H9 (cell line): ENCODE measurements around the gene MINDY4. TPM values are rescaled to one million over a fixed set of nuclear protein-coding genes. Genes with fewer than 3 reads are reported as not detected.

Experiments
- DNase-seq: peaks from one replicate; pipeline ENCODE4 v3.0.0-alpha.2; 2017
- H2AFZ ChIP-seq: one replicate; pipeline ENCODE4 v1.6.1; 2013; ENCODE audit warnings: mild to moderate bottlenecking, low read length, control low read depth, moderate library complexity
- H2AK5ac ChIP-seq: 2 replicates; pipeline ENCODE4 v1.6.1; 2013; ENCODE audit warnings: low read length, control low read depth, mixed read lengths; ENCODE audit not compliant: insufficient read length
- H2BK120ac ChIP-seq: one replicate; pipeline ENCODE4 v1.6.1; 2013; ENCODE audit warnings: low read depth, mild to moderate bottlenecking, low read length, control low read depth, inconsistent platforms; ENCODE audit not compliant: poor library complexity, severe bottlenecking
- H2BK12ac ChIP-seq: 2 replicates; pipeline ENCODE4 v1.6.1; 2013; ENCODE audit warnings: low read length, control low read depth, mixed read lengths, low read depth; ENCODE audit not compliant: insufficient read length
- H2BK15ac ChIP-seq: 2 replicates; pipeline ENCODE4 v1.6.1; 2013; ENCODE audit warnings: low read depth, low read length, control low read depth
- H2BK20ac ChIP-seq: one replicate; pipeline ENCODE4 v1.6.1; 2013; ENCODE audit warnings: low read depth, mild to moderate bottlenecking, low read length, control low read depth, inconsistent platforms; ENCODE audit not compliant: poor library complexity, severe bottlenecking
- H2BK5ac ChIP-seq: 2 replicates; pipeline ENCODE4 v1.6.1; 2013; ENCODE audit warnings: low read length, control low read depth, mixed read lengths; ENCODE audit not compliant: insufficient read length
- H3K14ac ChIP-seq: 2 replicates; pipeline ENCODE4 v1.6.1; 2013; ENCODE audit warnings: low read length, control low read depth; ENCODE audit not compliant: insufficient read depth
- H3K18ac ChIP-seq: 2 replicates; pipeline ENCODE4 v1.6.1; 2013; ENCODE audit warnings: low read depth, mild to moderate bottlenecking, mixed read lengths, low read length, control low read depth; ENCODE audit not compliant: insufficient read length
- H3K23ac ChIP-seq: 2 replicates; pipeline ENCODE4 v1.6.1; 2013; ENCODE audit warnings: low read length, control low read depth, mixed read lengths, low read depth; ENCODE audit not compliant: insufficient read length
- H3K23me2 ChIP-seq: 2 replicates; pipeline ENCODE4 v1.6.1; 2013; ENCODE audit warnings: low read depth, mild to moderate bottlenecking, mixed read lengths, low read length, control low read depth; ENCODE audit not compliant: insufficient read length, poor library complexity, severe bottlenecking
- H3K27ac ChIP-seq: 2 replicates; pipeline ENCODE4 v1.5.1; 2013; ENCODE audit warnings: low read length, control low read depth, mixed read lengths, low read depth; ENCODE audit not compliant: insufficient read length
- H3K27me3 ChIP-seq: 2 replicates; pipeline ENCODE4 v1.6.1; 2013; ENCODE audit warnings: low read length, control low read depth, inconsistent platforms; ENCODE audit not compliant: insufficient read depth
- H3K4ac ChIP-seq: 2 replicates; pipeline ENCODE4 v1.6.1; 2013; ENCODE audit warnings: low read depth, mild to moderate bottlenecking, control low read depth, inconsistent platforms, low read length, moderate library complexity
- H3K4me1 ChIP-seq: 2 replicates; pipeline ENCODE4 v1.6.1; 2013; ENCODE audit warnings: low read length, control low read depth, inconsistent platforms; ENCODE audit not compliant: insufficient read depth
- H3K4me2 ChIP-seq: 2 replicates; pipeline ENCODE4 v1.6.1; 2013; ENCODE audit warnings: low read length, control low read depth, mixed read lengths; ENCODE audit not compliant: insufficient read length, insufficient read depth
- H3K56ac ChIP-seq: 2 replicates; pipeline ENCODE4 v1.6.1; 2013; ENCODE audit warnings: low read depth, mild to moderate bottlenecking, mixed read lengths, low read length, control low read depth; ENCODE audit not compliant: insufficient read length
- H3K79me1 ChIP-seq: 2 replicates; pipeline ENCODE4 v1.6.1; 2013; ENCODE audit warnings: low read depth, mild to moderate bottlenecking, moderate library complexity, low read length, control low read depth, inconsistent platforms; ENCODE audit not compliant: insufficient read depth, poor library complexity, severe bottlenecking
- H3K79me2 ChIP-seq: 2 replicates; pipeline ENCODE4 v1.6.1; 2013; ENCODE audit warnings: low read length, control low read depth, inconsistent platforms; ENCODE audit not compliant: insufficient read depth
- H3K9ac ChIP-seq: 2 replicates; pipeline ENCODE4 v1.6.1; 2013; ENCODE audit warnings: low read length, control low read depth, mixed read lengths; ENCODE audit not compliant: insufficient read length; ENCODE audit errors: extremely low read depth
- H3K9me3 ChIP-seq: one replicate; pipeline ENCODE4 v1.6.1; 2013; ENCODE audit warnings: low read depth, low read length, inconsistent platforms; ENCODE audit not compliant: control insufficient read depth
- H3T11ph ChIP-seq: one replicate; pipeline ENCODE4 v1.6.1; 2013; ENCODE audit warnings: mild to moderate bottlenecking, low read length, control low read depth, inconsistent platforms
- H4K20me1 ChIP-seq: one replicate; pipeline ENCODE4 v1.6.1; 2013; ENCODE audit not compliant: control insufficient read depth, insufficient read length, insufficient read depth
- H4K5ac ChIP-seq: 2 replicates; pipeline ENCODE4 v1.6.1; 2013; ENCODE audit warnings: low read depth, mild to moderate bottlenecking, mixed read lengths, low read length, control low read depth; ENCODE audit not compliant: insufficient read length
- H4K8ac ChIP-seq: replicated peaks from 2 replicates; pipeline ENCODE4 v1.6.1; 2013; ENCODE audit warnings: low read length, control low read depth, mixed read lengths, low read depth; ENCODE audit not compliant: insufficient read length
- H4K91ac ChIP-seq: 2 replicates; pipeline ENCODE4 v1.6.1; 2013; ENCODE audit warnings: low read depth, mild to moderate bottlenecking, moderate library complexity, mixed read lengths, low read length, control low read depth; ENCODE audit not compliant: insufficient read length
- H3K27ac Mint-ChIP-seq, 3 experiments: 2 replicates in 2 of 3; 3 replicates in 1 of 3; pipeline ENCODE4 v1.8.0; 2020 to 2021; ENCODE audit warnings: mixed read lengths in 3 of 3, mild to moderate bottlenecking in 1 of 3, moderate library complexity in 1 of 3
- H3K27me3 Mint-ChIP-seq: 2 replicates; pipeline ENCODE4 v1.8.0; 2021; ENCODE audit warnings: low read depth, mild to moderate bottlenecking, moderate library complexity, mixed read lengths
- H3K36me3 Mint-ChIP-seq, 3 experiments: 2 replicates in 2 of 3; 3 replicates in 1 of 3; pipeline ENCODE4 v1.8.0; 2020 to 2021; ENCODE audit warnings: low read depth in 3 of 3, mixed read lengths in 3 of 3; ENCODE audit not compliant: insufficient read depth in 1 of 3
- H3K4me1 Mint-ChIP-seq, 2 experiments: 2 replicates each; pipeline ENCODE4 v1.8.0; 2020; ENCODE audit warnings: mixed read lengths in 2 of 2
- H3K4me3 Mint-ChIP-seq, 2 experiments: 2 replicates in 1 of 2; 3 replicates in 1 of 2; pipeline ENCODE4 v1.8.0; 2020 to 2021; ENCODE audit warnings: mild to moderate bottlenecking in 2 of 2, mixed read lengths in 2 of 2, moderate library complexity in 1 of 2
- H3K9me3 Mint-ChIP-seq, 2 experiments: 2 replicates in 1 of 2; 3 replicates in 1 of 2; pipeline ENCODE4 v1.8.0; 2020; ENCODE audit warnings: mild to moderate bottlenecking in 2 of 2, mixed read lengths in 2 of 2, moderate library complexity in 1 of 2
- CTCF ChIP-seq: fragments of 200-600 bp; sonication (generic); conservative IDR thresholded peaks from 3 replicates; pipeline ENCODE4 v1.8.0; 2021; ENCODE audit warnings: antibody characterized with exemption, mild to moderate bottlenecking
- WGBS: extraction: QIAGEN DNeasy Blood & Tissue Kit; methylation state at CpG from one replicate; pipeline ENCODE4 v1.1.7; 2013; ENCODE audit warnings: missing lambda C conversion rate, low lambda C conversion rate, mixed read lengths; ENCODE audit not compliant: insufficient read length; ENCODE audit errors: extremely low coverage; 5-methylcytosine and 5-hydroxymethylcytosine counted together
- total RNA-seq: library from RNA; stranded (reverse); gene quantifications from 2 replicates; pipeline ENCODE4 v1.2.1, GENCODE V29; 2021

The MINDY4 gene
- total RNA-seq, 1 experiment from 2014 or later: 3.1 TPM

- H3K9me3 Mint-ChIP-seq: no peaks in the 10 kb centered on the region; a peak in 1 of 5 replicates
- TF ChIP-seq CTCF: no peak
- Histone ChIP-seq H4K91ac (no peak overlapping the region), H2BK5ac (no peak overlapping the region), H3K56ac (no peak overlapping the region), H3K9ac (no peak overlapping the region), H2AFZ (no peak overlapping the region), H2AK5ac (no peak overlapping the region), H3K18ac (no peak overlapping the region), H4K5ac (no peak overlapping the region), H3K27me3 (no peaks in the 10 kb centered on the region), H3K23me2 (no peaks in the 10 kb centered on the region), H2BK20ac (no peak overlapping the region), H3K4me2 (no peak overlapping the region), H3T11ph (no peak overlapping the region), H4K20me1 (no peaks in the 10 kb centered on the region), H3K79me1 (no peaks in the 10 kb centered on the region), H3K23ac (no peak overlapping the region), H2BK12ac (no peak overlapping the region), H3K27ac (no peak overlapping the region), H3K4ac (no peak overlapping the region), H3K14ac (no peak overlapping the region), H3K9me3 (no peaks in the 10 kb centered on the region), H2BK120ac (no peak overlapping the region), H4K8ac (no peak overlapping the region), H2BK15ac (no peak overlapping the region), H3K4me1 (no peaks in the 10 kb centered on the region), H3K79me2 (no peaks in the 10 kb centered on the region)
- no peak overlapping the region for H3K4me3 Mint-ChIP-seq
- DNase-seq: no peak
- H3K27ac Mint-ChIP-seq: no peak overlapping the region
- no peaks in the 10 kb centered on the region; a peak in 1 of 7 replicates for H3K36me3 Mint-ChIP-seq
- WGBS: no CpG with 5 or more reads among the region's 9 CpGs
- H3K27me3 Mint-ChIP-seq: peaks cover 3% of the 10 kb centered on the region
- peaks cover 4 to 17% of the 10 kb centered on the region in 2 experiments; a peak in 3 of 4 replicates for H3K4me1 Mint-ChIP-seq
Observed at GRCh38 chr7:30900053-30900452, 128.8 kb downstream of the MINDY4 start.
